Lung (tissue), 12 donors: ENCODE measurements around the gene IL1RAPL1. TPM values are rescaled to one million over a fixed set of nuclear protein-coding genes. Genes with fewer than 3 reads are reported as not detected.

Source experiments
- ATAC-seq: fragments of 200-7000 bp; cut with Tn5 transposase; one replicate; pipeline ENCODE4 v1.9.1; 2020; ENCODE audit warnings: moderate number of reproducible peaks; ENCODE audit not compliant: insufficient read depth, low FRiP score
- DNase-seq, 3 donors: peaks; one replicate each; pipeline ENCODE4 v3.0.0-alpha.2; 2013 to 2017
- H3K27ac ChIP-seq, 2 donors: one replicate each; pipeline ENCODE4 v1.5.1; 2013; ENCODE audit warnings: mild to moderate bottlenecking in 2 of 2, moderate library complexity in 2 of 2, control low read depth in 1 of 2, inconsistent platforms in 1 of 2, low read depth in 1 of 2, low read length in 1 of 2
- H3K27me3 ChIP-seq, 3 donors: one replicate each; pipeline ENCODE4 v1.5.1; 2013; ENCODE audit warnings: low read length in 2 of 3; ENCODE audit not compliant: control insufficient read depth in 3 of 3, insufficient read depth in 3 of 3
- H3K36me3 ChIP-seq, 4 donors: one replicate each; pipeline ENCODE4 v1.5.1; 2013; ENCODE audit warnings: low read length in 4 of 4, mild to moderate bottlenecking in 1 of 4, moderate library complexity in 1 of 4; ENCODE audit not compliant: control insufficient read depth in 4 of 4, insufficient read depth in 4 of 4
- H3K4me1 ChIP-seq, 5 donors: one replicate each; pipeline ENCODE4 v1.5.1; 2013; ENCODE audit warnings: low read length in 5 of 5, mild to moderate bottlenecking in 2 of 5, moderate library complexity in 1 of 5; ENCODE audit not compliant: control insufficient read depth in 5 of 5, insufficient read depth in 5 of 5
- H3K4me3 ChIP-seq: one replicate; pipeline ENCODE4 v1.5.1; 2013; ENCODE audit warnings: mild to moderate bottlenecking, control low read depth, moderate library complexity
- H3K9ac ChIP-seq, 2 donors: one replicate each; pipeline ENCODE4 v1.5.1; 2013; ENCODE audit warnings: low read length in 2 of 2, control low read depth in 1 of 2; ENCODE audit not compliant: insufficient read depth in 1 of 2
- H3K9me3 ChIP-seq, 4 donors: one replicate each; pipeline ENCODE4 v1.5.1; 2013; ENCODE audit warnings: low read length in 3 of 4, mild to moderate bottlenecking in 1 of 4, moderate library complexity in 1 of 4; ENCODE audit not compliant: control insufficient read depth in 4 of 4, insufficient read depth in 3 of 4
- CTCF ChIP-seq: IDR thresholded peaks from 2 replicates; pipeline ENCODE4 v1.5.1; 2012; ENCODE audit warnings: mild to moderate bottlenecking; ENCODE audit errors: control extremely low read depth, extremely low read depth
- WGBS, 2 donors: extraction: QIAGEN DNeasy Blood & Tissue Kit; methylation state at CpG; one replicate each; pipeline ENCODE4 v1.1.7; 2013; 5-methylcytosine and 5-hydroxymethylcytosine counted together
- polyA plus RNA-seq, 2 donors: library from polyadenylated mRNA; stranded (reverse); fragments of 200-250 nt; gene quantifications; one replicate each; pipeline ENCODE4 v1.2.1, GENCODE V29; 2013
- total RNA-seq, 2 donors: library from RNA; depleted of rRNA in 1 of 2; stranded (reverse); fragments of >200 nt in 1 of 2; gene quantifications; one replicate each; pipeline ENCODE4 v1.2.1, GENCODE V29; 2014 to 2021
- donor health status: control.
- donor health status: control.
- donor health status: Bipolar disorder and iron deficiency.
- donor health status: healthy.
- donor health status: DM: yes; HTN: yes; CAD: no.

IL1RAPL1 gene
- total and polyA plus RNA-seq, 4 donors: 2.2 TPM; not detected in 3

- TF ChIP-seq CTCF: no peak
- DNase-seq: no peak
- 63 to 73% methylated on average over 3 of the region's 3 CpGs for WGBS, 2 donors
- H3K27me3 ChIP-seq: peaks cover 0 to 5% (median 0%) of the 10 kb centered on the region in 3 donors
- H3K36me3 ChIP-seq: no peaks in the 10 kb centered on the region
- H3K4me3 ChIP-seq: no peak overlapping the region
- H3K9ac ChIP-seq: no peak overlapping the region
- no peaks in the 10 kb centered on the region for H3K9me3 ChIP-seq
- H3K4me1 ChIP-seq: no peaks in the 10 kb centered on the region
- ATAC-seq: no peak
- no peak overlapping the region for H3K27ac ChIP-seq
Measured at GRCh38 chrX:28576117-28576516, 11.1 kb upstream of the IL1RAPL1 start.

- Histone ChIP-seq H3K4me3 (no peak overlapping the region), H3K27ac (no peak overlapping the region), H3K9me3 (no peaks in the 10 kb centered on the region), H3K9ac (no peak overlapping the region), H3K27me3 (peaks cover 4 to 7% (median 5%) of the 10 kb centered on the region in 3 donors), H3K36me3 (no peaks in the 10 kb centered on the region), H3K4me1 (peaks cover 0 to 1% (median 0%) of the 10 kb centered on the region in 5 donors)
- TF ChIP-seq CTCF: no peak
- DNase-seq: no peak
- no peak for ATAC-seq
Measured at GRCh38 chrX:28581522-28581921, 5.7 kb upstream of the IL1RAPL1 start.

- H3K4me1 ChIP-seq: peaks cover 0 to 1% (median 0%) of the 10 kb centered on the region in 5 donors
- no peak for TF ChIP-seq CTCF
Measured at GRCh38 chrX:28582511-28582910, 4.7 kb upstream of the IL1RAPL1 start.

GRCh38 chrX:28584025-28584424 is 3.2 kb upstream of the IL1RAPL1 start:
- no peak overlapping the region for H3K9ac ChIP-seq
- no peak for TF ChIP-seq CTCF
- peaks cover 0 to 1% (median 0%) of the 10 kb centered on the region in 5 donors for H3K4me1 ChIP-seq
- H3K36me3 ChIP-seq: no peaks in the 10 kb centered on the region
- no peak for ATAC-seq
- no peak overlapping the region for H3K4me3 ChIP-seq
- peaks cover 4 to 19% (median 8%) of the 10 kb centered on the region in 3 donors for H3K27me3 ChIP-seq
- no peak for DNase-seq
- no peaks in the 10 kb centered on the region for H3K9me3 ChIP-seq
- H3K27ac ChIP-seq: no peak overlapping the region

More at GRCh38 chrX:28582511-28582910, 4.7 kb upstream of the IL1RAPL1 start:
- WGBS, 2 donors: 46 to 59% methylated on average over 4 of the region's 4 CpGs
- no peak for ATAC-seq
- H3K27ac ChIP-seq: no peak overlapping the region
- H3K9me3 ChIP-seq: no peaks in the 10 kb centered on the region
- no peaks in the 10 kb centered on the region for H3K36me3 ChIP-seq
- no peak overlapping the region for H3K4me3 ChIP-seq
- H3K27me3 ChIP-seq: peaks cover 4 to 7% (median 5%) of the 10 kb centered on the region in 3 donors
- DNase-seq: peak in 2 of 3 donors; percentile 2 to 16
- H3K9ac ChIP-seq: no peak overlapping the region
